GM21515 (cell line): ENCODE measurements around the gene CACNG1.

Experiments
- ATAC-seq: cut with Tn5 transposase; IDR thresholded peaks from one replicate; pipeline ENCODE4 v1.9.1; 2021; ENCODE audit not compliant: unreplicated experiment

The CACNG1 gene

DNA sequence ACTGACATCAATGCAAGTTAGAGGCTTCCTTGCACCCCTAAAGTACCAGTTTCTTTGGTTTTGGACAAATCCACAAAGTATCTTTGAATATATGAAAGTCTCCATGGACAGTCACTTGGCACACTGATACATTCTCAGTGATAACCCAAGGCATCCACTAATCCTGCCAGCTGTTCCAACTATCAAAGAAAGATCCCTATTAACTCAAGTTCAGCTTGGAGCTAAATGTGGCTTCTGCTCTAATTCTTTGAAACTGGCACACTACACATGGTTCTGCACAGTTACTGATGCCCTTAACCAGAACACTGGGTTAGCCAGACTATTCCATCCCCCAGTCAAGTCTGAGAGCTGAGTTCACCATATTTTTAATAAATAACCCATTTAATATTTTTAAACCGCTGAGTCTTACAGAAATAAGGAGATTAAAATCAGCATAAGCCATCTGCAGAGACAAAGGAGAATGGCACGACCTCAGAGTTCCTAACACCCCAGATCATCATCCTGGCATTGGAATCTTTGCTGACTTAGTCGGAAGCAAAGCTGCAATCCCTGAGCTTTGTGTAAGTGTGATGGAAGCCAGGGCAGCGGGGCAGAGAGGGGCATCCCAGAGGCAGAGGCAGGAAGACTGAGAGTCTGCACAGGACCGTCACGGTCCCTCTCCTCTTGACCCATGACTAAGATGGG lies 6.3 kb downstream of the CACNG1 start:
- no peak for ATAC-seq

DNA sequence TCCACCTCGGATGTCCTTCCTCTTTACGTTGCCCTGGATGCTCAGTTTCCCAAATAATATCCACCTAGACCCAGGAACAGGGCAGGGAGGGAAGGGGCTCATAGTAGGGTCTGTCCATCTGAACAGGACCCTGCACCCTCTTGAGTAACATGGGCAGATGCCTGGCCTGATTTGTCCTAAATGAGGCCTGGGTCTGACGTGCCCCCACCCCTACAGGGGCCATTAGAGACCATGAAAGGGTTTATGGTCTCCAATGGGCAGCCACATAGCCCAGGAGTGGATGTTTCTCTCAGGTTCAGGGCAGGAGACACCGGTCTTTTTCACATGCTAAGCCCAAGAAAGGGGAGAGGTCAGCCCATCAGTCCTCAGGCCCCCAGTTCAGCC lies 6.8 kb downstream of the CACNG1 start:
- ATAC-seq, result no peak

DNA sequence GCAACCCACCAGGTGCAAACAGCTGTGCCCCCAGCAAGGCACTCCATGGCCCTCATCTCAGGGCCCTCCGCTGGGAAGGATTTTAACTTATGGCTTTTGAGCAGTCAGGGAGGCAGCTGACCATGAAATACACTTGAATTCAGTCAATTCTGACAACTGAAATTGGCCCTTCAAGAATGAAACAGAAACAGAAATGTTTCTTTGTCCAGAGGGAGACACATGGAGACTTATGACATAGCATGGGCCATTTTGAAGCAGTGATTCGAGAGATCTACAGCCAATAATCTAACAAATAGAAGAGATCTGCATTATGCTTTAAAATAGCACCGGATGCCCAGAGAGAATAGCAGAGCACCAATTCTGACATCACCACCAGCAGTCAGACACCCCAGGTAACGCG lies 7.5 kb downstream of the CACNG1 start:
- ATAC-seq, result no peak

DNA sequence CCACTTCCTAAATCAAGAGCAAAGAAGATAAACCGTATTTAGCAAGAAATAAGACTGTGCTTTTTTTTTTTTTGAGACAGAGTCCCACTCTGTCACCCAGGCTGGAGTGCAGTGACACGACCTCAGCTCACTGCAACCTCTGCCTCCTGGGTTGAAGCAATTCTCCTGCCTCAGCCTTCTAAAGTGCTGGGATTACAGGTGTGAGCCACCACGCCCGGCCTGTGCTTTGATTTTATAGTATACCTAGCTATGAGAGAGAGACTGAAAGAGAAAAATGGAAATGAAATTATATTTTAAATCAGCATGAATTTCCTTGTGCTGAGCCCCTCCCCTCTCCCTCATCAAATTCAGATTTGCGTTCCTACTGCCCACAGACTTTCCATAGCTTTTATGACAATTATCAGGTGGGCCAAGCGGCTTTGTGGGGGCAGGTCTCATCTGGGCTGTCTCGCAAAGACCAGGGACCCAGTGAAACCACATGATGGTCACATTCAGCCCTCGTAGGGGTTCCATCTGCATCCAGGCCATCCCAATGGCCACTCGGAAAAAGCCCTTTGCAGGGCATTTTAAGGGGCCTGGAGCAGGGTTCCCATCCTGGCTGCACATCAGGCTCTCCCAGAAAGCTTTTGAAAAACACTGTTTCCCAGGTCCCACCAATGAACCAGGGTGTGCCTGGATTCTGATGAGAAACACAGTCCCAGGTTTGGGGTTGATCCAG lies 8.5 kb downstream of the CACNG1 start:
- no peak for ATAC-seq

DNA sequence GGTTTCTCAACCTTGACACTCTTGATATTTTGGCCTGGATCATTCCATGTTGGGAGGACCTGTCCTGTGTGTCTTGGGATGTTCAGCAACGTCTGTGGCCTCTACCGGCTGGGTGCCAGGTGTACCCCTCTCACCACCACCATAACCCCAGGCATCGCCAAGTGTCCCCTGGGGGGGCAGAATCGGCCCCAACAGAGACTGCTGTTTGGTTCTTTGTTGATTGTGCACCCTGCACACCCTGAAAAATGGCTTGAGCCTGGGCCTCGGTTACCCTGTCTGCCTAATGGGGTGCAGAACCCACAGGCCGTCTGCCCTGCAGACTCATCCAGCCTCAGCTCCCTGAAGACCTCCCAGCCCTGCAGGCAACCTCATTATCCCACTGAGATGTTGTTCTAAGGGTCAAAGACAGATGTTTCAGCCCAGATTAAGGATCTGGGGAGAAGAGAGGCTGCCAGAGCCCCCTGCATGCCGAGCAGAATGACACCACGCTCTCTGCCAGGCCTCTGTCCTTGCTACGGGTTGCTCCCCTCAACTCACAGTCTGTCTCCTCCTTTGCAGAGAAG lies 9.2 kb downstream of the CACNG1 start:
- ATAC-seq, result no peak

DNA sequence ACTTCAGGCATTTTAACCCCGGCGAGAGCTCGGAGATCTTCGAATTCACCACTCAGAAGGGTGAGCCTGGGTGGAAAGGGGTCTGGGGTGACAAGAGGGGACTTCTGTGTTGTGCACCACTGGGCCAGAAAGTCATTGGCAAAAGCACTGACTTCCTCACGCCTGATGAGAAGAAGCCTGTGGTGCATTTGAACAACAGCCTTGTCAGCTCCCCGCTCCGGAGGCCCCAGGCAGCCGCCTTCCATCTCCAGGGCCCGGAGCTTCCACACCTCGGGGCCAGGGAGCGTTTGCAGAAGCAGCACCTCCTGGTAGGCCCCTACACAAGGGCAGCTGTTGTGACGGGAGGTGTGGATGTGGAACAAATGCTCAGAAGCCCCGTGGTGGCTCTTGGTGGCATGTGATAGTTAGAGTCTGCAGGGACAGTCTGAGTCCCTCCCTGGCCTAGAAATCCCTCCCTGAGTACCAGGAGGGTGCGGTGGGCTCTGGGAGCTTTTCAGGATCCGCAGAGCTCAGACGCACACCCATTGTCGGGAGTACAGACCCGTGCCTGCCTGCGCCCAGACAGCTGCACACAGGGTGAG lies 9.7 kb downstream of the CACNG1 start:
- no peak for ATAC-seq

DNA sequence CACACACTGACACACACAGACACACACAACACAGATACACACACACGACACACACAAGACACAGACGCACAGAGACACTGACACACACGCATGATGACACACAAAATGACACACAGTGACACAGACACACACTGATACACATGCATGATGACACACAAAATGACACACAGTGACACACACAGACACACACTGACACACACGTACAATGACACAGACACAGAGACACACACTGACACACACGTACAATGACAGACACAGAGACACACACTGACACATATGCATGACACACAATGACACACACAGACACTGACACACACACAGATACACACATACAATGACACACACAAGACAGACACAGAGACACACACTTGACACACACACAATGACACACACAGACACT lies 10.3 kb downstream of the CACNG1 start:
- ATAC-seq, result no peak

DNA sequence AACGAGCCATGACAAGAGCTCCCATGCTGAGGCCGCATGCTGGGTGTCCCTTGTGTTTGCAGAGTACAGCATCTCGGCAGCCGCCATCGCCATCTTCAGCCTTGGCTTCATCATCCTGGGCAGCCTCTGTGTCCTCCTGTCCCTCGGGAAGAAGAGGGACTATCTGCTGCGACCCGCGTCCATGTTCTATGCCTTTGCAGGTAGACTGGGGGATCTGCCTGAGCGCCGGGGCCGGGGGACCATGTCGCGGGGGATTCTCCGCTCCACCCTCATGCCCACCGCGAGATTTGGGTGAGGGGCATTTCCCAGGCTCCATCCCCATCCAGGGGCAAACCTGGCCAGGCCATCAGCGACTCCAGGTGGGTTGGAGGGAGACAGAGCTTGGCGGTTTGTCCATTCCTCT lies 10.7 kb downstream of the CACNG1 start:
- ATAC-seq, result no peak

DNA sequence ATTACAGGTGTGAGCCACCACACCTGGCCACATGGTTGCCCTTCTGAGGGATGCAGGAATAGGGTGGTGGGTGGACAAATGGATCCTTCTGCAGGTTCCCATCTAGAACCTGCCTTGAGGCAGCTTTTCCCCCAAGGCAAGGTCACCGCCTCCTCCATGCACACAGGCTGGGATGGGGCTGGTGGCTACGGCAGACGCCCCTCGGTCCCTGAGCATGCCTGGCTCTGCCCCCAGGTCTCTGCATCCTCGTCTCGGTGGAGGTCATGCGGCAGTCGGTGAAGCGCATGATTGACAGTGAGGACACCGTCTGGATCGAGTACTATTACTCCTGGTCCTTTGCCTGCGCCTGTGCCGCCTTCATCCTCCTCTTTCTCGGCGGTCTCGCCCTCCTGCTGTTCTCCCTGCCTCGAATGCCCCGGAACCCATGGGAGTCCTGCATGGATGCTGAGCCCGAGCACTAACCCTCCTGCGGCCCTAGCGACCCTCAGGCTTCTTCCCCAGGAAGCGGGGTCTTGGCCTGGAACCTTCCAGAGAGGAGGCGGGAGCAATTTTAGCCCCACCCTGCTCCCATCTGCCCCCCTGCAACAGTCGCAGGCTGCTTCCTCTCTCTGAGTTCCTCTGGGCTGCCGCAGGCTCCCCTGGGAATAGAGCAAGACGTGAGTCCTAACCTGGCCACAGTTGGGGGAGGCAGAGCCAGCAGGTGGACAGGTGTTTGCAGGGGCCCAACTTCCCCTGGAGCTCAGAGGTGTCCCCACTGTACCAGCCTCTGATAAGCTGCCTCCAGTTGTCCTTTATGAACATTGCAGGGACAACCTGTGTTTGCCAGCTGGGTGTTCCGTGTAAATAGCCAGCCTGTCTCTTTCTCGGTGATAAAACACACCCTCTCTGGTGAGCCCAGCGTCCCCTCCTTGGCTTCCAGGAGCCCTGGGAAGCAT lies 11.7 kb downstream of the CACNG1 start:
- no peak for ATAC-seq

DNA sequence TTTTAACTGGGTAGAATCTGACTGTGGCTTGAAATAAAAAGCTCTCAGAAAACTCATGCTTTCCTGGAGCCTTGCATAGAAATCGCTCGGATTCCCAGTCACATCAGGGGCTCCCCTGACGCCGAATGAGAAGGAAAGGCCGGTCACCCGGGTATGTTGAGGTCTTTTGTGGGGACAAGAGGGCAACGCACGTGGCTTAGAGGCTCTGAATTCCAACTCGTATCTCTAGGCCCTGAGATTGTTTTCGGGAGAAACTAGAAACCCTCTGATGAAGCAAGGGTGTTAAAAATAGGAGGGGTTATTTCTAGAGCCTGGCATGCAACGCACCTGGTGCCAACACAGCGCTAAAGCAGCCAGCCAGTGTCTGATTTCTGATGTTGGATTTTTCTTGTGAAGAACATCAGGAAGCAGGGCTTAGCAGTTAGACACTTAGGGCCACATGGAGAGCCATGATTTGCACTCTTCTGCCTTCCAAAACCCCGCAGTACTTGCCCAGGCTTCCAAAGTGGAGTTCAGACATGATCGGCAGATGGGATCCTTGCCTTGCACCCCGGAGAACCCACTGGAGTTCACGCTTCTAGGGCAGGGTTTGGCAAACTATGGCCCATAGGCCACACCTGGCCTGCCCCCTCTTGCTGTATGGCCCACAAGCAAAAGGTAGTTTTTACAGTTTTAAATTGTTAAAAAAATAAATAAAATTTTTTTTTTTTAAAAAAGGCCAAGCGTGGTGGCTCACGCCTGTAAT lies 12.6 kb downstream of the CACNG1 start:
- no peak for ATAC-seq

DNA sequence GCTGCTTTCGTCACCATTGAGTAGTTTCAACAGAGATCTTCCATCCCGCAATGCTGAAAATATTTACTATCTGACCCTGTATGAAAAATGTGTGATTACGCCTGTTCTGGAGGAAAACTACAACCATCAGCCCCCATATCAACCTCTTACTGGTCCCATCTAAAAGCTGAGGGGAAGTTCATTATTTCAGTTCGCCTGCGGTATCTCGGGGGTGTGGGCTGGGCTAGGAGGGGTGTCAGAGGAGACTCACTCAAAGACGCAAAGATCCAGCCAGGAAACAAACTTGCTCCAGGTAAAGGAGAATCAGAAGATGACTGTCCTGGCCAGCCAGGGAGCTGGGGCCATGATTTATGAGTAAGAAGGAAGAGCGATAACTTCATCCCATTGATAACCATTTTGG lies 13.7 kb downstream of the CACNG1 start:
- no peak for ATAC-seq

DNA sequence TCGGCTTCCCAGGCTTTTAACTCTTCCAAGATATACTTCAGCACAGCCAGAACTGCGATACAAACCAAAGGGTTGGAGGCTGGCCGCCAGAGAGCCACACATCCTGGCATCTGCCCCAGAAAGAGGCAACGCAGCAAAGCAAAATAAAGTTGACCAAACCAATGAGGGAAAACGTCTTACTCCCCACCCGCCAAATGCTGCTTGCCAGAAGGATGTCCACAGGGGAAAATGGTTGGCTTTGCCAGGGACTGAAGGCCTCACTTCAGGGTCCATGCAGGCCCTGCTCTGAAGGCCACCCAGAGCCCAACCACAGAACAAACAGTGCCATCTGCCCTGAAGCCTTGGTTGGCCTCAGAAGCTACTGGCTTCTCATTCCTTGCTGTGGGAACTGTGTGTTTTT lies 15.0 kb downstream of the CACNG1 start:
- no peak for ATAC-seq

DNA sequence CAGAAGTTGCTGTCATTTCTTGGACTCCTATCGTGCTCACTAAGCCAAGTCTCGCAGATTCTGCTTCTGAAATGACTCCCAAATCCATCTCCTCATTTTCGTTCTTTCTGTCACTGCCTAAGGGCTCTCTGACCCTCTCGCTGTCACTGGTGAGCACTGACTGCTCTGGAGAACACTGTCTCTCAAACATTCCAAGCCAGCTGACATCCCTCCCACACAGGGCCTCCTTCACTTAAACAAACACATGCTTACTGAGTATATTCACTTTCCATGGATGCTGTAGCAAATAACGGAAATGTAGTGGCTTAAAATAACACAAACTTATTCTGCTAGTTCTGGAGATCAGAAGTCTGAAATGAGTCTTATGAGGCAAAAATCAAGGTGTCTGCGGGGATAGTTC lies 18.8 kb downstream of the CACNG1 start:
- no peak for ATAC-seq

DNA sequence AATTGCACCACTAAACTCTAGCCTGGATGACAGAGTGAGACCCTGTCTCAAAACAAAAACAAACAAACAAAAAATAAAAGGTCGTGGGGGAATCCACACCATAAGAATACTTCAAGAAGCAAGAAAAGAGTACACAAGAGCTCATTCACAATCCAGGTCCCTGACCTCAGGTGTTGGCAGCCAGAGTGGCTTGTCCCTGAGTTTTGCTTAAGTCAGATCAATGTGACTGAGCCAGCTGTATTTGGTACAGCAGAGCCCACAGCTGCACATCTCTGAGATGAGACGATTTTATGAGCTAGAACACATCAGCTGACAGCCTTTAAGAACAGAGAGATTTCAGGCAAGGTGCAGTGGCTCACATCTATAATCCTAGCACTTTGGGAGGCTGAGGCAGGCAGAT lies 22.4 kb downstream of the CACNG1 start:
- ATAC-seq, result no peak

DNA sequence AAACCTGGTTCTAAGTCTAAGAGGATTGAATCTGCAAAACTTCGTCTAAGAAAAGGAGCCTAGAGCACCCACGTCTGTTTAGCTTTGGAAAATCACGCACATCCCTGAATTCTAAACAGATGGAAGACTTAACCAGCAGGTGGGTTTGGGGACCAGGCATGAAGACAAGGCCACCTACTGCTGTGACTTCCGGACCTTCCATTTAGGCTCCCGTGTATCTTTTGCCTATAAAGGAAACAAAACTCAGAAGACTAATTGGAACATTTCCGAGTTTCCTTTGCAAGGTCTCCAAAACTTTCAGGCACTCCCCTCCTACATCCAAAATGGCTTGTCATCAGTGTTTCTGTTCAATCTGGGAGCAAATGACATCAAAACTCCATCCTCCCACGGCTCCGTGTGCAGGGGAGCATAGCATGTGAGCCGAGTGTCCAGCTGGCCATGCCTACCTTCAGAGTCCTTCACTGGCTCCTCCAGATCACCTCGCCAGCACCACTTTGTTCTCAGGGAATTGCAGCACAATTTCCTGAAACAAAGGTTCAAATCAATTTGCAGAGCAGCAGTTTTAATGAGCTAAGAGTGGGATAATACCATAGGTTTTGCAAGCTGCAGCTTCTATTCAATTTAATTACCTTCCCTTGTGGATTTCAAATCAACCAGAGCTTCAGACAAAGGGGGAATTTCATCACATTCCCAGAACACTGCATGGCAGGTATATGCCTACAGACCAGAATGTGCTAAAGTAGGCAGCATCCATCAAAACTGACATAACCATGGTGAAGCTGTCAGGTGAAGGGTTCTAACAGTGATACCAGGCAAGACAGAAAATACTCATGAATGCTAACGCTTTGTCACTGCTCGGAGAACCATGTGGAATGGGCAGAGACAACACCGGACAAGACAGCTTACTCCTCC lies 23.5 kb downstream of the CACNG1 start:
- ATAC-seq, result no peak

DNA sequence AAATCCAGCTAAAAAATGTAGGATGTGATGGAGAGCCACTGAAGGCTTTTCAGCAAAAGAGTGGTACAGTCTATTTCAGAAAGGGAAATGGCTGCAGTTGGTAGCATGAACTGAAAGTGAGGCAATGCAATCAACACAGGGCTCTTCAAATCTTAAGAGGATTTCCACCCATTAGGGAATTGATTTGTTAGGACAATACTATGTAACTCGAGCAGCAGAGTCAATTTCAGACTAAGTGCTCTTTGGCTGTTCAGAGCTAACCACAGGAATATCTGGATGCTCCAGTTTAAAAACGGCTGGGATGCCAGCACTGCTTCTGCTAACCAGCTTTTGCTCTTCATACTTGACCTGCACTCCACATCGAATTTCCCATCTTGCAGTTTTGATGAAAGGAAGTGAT lies 24.6 kb downstream of the CACNG1 start:
- ATAC-seq, result no peak

DNA sequence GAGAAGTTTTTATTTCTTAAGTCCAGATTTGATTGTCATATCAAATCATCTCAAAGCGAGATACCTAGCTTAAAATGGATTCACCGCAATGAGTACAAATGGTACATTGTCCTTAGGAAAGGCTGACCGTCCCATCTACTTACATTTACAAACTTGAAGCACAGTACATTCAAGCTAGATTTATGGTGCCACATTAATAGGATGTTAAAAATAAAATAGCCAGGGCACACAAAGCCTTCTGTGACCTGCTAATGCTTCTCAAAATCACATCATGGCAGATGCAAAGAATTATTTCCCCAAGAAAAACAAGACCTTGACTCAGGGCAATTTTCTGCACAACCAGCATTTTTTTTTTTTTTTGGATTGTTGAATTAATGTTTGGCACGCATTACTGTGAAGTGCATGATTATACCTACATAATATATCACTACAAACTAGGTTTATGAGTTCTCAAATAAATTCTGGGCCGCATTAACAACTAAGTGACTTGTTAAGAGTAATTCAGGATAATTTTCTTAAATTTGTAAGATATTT lies 25.3 kb downstream of the CACNG1 start:
- no peak for ATAC-seq

DNA sequence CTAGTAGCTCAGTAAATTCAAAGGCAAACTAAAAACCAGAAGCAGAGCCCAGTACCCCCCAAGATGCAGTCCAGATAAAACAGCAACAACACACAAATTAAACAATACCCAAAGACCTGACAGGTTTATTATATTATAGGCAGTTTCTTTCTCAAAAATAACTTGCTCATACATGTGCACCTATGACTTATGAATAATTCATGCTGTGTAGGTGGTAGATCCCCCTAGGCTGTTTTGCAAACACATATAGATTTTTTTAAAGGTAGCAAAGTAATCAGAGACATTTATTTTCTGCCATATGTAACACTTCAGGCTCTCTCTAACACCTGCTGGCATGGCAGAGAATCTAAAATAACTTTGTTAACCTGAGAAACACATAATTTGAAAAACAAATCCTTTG lies 27.2 kb downstream of the CACNG1 start:
- no peak for ATAC-seq

DNA sequence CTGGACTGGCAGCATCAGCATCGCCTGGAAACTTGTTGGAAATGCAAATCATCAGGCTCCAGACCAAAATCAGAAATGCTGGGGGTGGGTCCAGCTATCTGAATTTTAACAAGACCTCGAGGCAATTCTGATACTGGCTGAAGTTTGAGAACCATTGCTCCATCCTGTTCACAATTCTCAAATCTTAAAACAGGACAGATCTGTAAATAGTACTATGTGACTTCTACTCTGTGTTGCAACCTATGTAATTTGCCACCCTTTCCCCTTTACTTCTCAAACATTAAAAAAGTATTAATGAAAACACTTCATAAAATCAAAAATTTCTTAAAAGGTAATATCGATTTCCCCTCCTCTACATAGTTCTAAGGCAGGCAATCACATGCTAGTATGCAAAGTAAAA lies 28.5 kb downstream of the CACNG1 start:
- ATAC-seq, result no peak
